CD4-positive, alpha-beta T cell treated with Interleukin-1 beta for 1 hour (primary cell): ENCODE measurements around the gene FITM1.

ENCODE experiments used
- DNase-seq, 2 donors: peaks; one replicate each; pipeline ENCODE4 v3.0.0-alpha.2; 2020 to 2022

Gene FITM1

DNA sequence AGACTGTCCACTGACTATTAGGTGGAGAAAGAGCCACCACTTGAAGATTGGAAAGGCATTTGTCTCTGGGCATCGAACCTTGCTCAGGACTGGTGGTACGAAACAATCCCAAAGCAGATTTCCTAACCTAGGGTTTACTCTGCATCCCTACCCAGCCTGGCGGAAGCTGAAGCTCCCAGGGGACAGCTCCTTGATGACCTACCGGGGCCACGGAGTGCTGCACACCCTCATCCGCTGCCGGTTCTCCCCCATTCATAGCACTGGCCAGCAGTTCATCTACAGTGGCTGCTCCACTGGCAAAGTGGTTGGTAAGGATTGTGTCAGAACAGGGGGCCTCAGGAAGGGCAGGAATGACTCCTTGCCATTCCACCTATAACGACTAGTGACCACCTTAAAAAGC is 9.2 kb upstream of the FITM1 start:
- no peak for DNase-seq

DNA sequence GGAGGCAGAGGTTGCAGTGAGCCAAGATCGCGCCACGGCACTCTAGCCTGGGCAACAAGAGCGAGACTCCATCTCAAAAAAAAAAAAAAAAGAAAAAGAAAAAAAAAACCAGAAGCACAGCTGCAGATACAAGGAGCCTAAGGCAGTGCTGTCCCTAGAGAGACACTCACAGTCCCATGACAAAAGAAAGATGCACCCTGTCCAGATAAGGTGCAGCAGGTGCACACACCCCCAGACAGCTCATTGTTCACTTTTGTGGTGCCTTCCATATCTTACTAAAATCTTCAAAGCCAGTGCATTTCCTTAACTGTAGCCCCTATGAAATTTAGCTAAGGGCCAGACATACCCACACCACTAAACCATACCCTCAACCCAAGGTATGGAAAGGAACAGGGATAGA is 8.0 kb upstream of the FITM1 start:
- DNase-seq = no peak

DNA sequence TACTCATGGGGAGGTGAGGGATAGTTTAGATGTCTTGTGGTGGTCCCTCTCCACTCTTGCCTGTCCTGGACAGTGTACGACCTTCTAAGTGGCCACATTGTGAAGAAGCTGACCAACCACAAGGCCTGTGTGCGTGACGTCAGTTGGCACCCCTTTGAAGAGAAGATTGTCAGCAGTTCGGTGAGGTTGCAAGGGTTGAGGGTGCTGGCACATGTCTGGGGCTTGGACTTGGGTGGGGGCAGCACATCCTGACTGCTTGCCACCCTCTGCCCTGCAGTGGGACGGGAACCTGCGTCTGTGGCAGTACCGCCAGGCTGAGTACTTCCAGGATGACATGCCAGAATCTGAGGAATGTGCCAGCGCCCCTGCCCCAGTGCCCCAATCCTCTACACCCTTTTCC is 7.6 kb upstream of the FITM1 start:
- no peak for DNase-seq

DNA sequence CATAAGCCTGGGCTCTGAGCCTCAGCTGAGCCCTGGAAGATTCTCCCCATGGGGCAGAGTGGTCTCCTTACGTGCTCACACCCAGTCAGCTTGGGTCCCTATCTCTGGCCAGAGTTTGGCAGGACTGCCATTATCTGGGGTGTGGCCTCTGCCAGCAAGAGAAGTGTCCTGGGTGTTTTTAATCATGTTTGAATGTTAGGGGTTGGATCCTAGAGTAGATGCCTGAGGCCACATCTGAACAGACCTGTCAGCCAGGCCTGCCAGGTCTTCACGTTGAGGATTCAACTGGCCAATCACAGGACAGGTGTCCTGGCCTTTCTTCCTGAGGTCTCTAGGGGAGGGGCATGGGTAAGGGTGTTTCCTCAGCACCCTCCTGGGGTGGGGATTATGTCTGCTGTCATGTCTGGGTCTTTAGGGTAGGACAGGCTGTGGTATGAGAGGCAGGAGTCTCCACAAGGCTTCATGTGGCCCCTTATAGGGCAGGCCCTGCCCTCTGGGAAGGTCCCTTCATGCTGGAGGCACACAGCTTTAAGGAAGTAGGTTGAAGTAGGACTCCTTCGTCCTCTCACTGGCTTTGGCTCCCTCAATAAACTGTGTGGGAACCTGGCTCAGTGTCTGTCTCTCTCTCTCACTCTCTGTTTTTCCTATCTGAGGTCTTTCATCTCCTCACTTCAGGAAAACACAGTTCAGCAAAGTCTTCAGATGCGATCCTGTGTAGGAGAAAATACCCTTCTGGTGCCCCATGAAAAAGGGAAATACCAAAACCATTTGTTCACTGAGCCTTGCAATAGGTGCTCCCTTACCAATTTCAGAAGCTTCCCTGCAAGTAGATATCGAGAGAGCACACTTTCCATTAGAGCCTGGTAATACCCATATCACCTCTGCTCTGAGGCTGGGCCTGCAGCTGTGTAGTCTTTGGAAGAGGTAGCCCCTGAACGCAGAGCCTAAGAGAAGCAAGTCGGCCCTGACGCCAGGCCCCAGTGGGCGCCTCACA is 6.7 kb upstream of the FITM1 start:
- DNase-seq = no peak

DNA sequence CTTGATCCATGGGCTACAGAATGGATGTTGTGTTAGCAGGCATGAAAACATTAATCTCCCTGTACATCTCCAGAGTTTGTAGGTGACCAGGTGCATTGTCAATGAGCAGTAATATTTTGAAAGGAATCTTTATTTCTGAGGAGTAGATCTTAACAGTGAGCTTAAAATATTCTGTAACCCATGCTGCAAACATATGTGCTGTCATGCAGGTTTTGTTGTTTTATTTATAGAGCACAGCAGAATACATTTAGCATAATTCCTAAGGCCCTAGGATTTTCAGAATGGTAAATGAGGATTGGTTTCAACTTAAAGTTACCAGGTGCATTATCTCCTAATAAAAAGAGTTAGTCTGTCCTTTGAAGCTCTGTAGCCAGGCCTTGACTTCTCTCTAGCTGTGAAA is 3.5 kb upstream of the FITM1 start:
- DNase-seq = no peak

DNA sequence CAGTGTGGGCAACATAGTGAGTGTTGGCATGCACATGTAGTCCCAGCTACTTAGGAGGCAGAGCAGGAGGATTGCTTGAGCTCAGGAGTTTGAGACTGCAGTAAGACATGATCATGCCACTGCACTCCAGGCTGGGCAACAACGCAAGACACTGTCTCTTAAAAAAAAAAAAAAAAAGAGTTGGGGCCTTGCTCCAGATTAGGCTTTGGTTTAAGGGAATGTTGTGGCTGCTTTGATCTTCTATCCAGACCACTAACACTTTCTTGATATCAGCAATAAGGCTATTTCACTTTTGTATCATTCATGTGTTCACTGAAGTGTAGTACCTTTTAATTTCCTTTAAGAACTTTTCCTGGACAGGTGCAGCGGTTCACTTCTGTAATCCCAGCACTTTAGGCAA is 2.8 kb upstream of the FITM1 start:
- DNase-seq = no peak

DNA sequence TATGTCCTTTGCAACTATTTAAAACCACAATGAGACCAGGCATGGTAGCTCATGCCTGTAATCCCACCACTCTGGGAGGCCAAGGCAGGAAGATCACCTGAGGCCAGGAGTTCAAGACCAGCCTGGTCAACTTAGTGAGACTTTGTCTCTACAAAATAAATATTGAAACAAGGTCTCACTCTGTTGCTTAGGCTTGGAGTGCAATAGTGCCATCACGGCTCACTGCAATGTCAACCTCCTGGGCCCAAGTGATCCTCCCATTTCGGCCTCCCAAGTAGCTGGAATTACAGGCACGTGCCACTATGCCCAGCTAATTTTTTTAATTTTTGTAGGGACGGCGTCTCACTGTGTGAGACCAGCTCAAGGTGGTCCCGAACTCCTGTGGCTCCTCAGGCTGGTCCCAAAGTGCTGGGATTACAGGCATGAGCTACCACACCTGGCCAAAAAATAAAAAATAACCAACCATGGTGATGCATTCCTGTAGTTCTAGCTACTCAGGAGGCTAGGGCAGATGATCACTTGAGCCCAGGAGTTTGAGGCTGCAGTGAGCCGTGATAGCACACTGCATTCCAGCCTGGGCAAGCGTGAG is 955 bp upstream of the FITM1 start:
- no peak for DNase-seq

DNA sequence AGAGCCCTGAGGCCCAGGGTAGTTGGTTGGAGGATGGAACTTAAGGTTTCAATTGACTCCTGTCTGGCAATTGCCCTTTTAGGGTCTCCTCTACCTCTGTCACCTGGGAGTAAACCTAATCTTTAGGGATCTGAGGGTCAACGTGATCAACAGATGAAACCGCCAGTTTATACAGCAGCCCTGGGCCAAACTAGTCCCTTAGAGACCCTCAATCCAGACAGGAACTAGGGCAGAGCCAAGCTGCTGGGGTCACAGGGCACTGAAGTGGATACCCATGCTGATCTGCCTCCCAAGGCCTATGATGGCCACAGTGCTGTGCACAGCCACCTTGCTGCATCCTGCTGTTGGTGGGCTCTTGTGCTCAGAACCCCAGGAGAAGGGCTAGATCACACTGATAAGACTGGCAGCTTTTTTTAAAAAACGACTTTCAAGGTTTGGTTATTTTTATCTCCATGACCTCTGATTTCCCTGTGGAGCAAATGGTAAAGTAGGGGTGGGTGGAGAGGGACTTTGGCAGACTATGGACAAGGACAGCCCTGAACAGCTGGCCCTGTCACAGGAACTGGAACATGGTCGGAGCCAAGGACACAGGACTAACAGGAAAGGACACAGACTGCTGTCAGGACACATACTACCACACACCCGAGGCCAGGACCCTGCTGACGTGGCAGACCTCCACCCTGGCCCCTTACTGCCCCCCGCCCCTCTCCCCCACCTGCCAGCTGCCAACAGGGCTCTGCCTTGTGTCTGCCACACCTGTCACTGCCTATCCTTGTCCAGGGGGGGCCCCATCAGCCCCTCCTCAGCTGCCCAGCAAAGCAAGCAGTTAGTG is 474 bp downstream of the FITM1 start:
- DNase-seq = no peak

DNA sequence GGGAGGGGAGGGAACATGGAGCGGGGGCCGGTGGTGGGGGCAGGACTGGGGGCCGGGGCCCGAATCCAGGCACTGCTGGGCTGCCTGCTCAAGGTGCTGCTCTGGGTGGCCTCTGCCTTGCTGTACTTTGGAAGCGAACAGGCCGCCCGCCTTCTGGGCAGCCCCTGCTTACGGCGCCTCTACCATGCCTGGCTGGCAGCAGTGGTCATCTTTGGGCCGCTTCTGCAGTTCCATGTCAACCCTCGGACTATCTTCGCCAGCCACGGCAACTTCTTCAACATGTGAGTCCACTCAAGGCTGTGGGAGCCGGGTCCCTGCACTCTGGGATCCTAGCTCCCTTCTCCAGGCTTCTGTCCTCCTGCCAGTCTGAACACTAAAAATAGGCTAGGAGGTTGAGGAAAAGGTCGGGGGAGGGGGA is 1.1 kb downstream of the FITM1 start:
- no peak for DNase-seq

DNA sequence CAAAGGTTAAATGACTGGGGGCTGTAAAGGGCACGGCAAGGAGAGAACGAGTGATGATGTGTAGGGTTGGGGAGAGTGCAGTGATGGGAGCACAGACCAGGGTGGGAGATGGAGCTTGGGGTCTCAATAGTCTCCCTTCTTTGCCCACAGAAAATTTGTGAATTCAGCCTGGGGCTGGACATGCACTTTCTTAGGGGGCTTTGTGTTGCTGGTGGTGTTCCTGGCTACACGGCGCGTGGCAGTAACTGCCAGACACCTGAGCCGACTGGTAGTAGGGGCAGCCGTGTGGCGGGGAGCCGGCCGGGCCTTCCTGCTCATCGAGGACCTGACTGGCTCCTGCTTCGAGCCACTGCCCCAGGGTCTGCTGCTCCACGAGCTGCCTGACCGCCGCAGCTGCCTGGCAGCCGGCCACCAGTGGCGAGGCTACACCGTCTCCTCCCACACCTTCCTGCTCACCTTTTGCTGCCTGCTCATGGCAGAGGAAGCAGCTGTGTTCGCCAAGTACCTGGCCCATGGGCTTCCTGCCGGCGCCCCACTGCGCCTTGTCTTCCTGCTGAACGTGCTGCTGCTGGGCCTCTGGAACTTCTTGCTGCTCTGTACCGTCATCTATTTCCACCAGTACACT is 1.7 kb downstream of the FITM1 start:
- DNase-seq = peak in 1 of 2 donors; percentile 20

DNA sequence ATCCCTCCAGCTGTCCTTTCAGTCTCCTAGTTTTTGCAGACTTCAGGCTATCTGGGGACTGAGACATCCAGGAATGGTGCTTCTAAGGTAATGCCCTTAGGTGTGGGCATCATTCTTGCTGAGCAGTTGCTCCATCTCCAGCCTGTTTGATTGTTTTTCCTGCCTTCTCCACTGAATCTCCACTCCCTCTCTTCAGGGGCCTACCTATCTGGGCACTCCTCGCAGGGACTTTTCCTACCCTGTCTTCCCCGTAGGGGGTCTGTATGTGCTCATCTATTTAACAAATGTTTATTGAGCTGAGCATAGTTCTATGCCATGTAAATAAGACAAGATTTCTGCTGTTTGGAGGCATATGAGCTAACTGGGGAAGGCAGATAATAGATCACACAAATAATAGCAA is 2.5 kb downstream of the FITM1 start:
- no peak for DNase-seq

DNA sequence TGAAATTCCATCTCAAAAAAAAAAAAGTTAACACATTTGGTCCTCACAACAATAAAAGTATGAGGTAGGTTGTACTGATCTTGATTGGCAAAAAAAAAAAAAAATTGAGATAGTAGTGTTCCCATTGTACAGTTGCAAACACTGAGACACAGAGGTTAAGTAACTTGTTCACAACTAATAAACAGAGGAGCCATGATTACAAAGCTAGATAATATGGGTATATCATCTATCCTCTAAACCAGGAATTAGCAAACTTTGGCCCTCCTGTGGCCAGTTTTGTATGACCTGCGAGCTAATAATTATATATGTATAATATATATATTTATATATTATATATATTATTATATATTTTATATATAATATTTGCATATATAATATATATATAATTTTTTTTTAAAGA is 3.3 kb downstream of the FITM1 start:
- DNase-seq = no peak

DNA sequence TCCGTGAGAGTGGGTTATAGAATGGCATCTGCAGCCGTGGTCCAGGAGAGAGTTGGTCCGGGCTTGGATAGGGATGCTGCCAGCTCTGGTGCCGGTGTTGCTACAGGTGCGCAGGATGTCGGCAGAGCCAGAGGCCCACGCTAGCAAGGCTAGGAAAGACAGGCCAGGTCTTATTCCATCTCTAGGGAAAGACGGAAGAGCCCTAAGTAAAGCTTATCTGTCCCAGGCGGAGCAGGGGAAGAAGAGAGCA is 5.0 kb downstream of the FITM1 start:
- no peak for DNase-seq

DNA sequence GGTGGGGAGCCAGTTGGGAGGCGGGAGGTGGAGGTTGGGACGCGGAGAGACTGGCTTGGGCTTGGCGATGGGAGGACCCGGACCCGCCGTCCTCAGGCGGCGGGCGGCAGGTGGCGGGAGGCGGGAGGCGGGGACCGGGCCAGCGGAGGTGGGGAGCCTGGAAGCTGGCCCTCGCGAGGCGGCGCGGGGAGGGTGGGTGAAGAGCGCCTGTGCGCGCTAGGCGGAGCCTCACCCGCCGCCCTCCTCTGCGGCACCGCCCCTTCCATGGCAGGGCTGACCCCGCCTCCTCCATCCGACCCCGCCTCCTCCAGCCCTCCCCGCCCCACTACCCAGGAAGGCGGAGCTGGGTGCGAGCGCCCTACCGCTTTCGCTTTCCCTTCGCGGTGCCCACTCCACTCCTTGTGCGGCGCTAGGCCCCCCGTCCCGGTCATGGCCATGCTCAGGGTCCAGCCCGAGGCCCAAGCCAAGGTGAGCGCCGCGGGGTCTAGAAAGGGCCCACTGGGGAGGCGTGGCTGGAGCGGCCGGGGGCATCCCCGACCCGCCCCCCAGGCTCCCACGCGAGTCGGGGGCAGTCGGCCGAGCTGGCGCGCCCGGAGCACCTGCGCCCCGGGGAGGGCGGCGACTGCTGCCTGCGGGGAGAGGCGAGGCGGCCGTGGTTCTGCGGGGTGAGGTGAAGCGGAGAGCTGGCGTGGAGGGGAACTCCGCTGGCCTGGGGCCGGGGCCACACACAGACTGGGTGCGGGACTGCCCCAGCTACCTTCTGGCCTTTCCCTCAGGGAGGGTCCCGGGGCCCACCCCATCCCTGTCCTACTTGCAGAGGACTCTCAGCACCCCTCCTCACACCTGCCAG is 5.6 kb downstream of the FITM1 start, which contains the start of gene PSME1:
Gene PSME1, plus strand, starts transcription at position 361 of the 850 bp plus-strand sequence. Its CDS starts 69 bp downstream, at position 430.
- peak; percentile 92 to 95 for DNase-seq

DNA sequence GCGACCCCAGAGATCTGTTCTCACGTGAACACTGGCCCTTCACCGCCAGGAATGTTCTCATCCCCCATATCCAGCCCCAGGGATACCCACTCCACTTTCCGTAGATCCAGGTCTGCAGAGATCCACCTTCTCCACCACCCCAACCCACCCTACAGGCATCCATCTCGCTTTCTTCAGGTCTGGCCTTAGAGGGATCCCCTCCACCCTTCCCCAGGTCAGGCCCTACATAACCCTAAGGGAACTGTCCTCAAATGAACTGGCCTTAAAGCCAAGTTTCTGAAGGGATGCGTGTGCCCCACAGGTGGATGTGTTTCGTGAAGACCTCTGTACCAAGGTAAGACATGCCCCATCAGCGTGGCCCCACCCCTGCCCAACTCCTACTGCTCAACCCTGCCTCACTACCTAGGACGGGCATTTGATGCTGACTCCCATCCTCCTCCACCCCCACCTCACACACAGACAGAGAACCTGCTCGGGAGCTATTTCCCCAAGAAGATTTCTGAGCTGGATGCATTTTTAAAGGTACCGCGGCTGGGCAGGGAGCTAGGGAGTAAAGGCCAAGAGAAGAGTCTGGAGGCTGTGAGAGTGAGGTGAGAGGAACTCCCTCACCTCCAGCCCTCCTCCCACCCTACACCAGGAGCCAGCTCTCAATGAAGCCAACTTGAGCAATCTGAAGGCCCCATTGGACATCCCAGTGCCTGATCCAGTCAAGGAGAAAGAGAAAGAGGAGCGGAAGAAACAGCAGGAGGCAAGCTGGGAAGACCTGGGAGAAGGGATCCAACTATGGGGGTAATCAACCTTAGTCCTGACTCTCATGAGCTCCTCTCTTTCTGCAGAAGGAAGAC is 6.4 kb downstream of the FITM1 start:
- DNase-seq = no peak

DNA sequence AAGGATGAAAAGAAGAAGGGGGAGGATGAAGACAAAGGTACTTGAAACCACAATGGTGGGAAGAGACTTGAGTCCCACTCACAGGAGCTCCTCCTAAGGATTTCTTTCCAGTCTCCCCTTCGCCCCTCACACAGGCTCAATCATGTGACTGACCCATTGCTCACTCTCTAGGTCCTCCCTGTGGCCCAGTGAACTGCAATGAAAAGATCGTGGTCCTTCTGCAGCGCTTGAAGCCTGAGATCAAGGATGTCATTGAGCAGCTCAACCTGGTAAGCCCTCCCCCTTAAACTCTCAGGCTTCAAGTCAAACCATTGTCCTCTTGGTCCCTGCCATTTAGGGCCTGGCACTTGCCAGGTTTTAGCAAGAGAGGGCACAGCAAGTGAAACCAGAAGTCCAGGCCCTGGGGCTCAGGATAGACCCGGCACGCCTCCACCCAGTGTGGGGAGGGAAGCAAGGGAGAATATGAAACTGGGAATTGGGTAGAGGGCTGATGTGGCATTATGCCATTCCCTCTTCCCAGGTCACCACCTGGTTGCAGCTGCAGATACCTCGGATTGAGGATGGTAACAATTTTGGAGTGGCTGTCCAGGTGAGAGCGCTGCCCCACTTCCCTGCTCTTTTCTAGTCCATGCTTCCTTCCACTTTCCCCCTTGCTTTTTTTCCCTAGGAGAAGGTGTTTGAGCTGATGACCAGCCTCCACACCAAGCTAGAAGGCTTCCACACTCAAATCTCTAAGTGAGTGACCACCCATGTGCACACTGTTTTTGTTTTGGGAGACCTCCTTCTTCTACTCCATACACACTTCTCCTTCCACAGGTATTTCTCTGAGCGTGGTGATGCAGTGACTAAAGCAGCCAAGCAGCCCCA is 7.3 kb downstream of the FITM1 start:
- no peak for DNase-seq

DNA sequence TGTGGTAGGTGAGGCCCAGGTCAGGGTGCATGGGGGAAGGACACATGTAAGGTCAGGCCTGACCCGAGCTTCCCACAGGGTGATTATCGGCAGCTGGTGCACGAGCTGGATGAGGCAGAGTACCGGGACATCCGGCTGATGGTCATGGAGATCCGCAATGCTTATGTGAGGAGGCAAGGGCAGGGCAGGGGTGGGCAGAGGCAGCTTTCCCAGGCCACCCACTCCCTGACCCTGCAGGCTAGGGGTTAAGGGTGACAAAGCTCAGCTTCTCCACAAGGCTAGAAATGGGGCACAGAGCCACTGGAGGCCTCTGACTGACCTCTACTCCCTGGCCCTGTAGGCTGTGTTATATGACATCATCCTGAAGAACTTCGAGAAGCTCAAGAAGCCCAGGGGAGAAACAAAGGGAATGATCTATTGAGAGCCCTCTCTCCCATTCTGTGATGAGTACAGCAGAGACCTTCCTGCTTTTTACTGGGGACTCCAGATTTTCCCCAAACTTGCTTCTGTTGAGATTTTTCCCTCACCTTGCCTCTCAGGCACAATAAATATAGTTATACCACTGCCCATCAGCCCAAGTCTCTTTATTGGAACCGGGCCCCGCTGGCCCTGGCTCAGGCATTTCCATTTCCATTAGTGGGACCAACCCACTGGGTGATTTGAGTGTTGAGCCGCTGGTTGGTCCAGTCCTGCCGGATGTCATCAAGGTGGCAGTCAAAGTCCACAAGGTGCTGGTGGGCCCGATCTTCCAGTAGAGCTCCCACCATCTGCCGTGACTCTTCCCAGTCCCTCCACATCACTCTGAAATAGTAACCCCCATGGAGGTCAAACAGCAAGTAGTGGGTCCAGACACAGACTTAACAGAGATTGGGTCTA is 8.2 kb downstream of the FITM1 start:
- no peak for DNase-seq

DNA sequence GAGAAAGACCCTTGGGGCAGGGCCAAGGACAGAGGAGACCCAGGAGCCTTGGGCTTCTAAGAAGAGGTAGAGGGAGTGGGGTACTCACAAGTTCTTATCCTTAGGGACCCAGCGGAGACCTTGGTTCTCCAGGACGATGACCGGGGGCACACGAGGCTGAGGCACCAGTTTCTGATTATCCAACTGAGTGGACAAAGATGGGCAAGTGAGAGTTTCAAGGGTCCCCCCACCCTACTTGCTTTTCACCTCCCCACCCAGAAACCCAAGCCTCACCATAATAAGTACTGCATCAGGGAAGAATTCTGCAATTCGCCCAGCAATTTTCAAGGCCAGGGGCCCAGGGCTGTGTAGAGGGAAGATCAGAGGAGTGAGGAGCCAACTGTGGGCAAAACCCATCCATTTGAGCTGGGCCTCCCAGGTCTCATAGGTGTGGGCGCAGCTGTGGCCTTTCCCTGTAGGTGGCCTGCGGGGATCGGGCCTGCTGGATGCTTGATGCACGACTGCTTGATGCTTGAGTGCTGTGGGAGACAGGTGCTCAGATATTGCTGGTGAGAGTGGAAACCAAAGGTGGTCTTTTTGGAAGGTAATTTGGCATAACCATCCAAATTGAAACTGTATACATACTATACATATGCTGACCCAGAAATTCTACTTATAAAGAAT is 8.9 kb downstream of the FITM1 start:
- DNase-seq = peak in 1 of 2 donors; percentile 31
